ENCODE results near the gene RPUSD3.

RPUSD3 gene

DNA sequence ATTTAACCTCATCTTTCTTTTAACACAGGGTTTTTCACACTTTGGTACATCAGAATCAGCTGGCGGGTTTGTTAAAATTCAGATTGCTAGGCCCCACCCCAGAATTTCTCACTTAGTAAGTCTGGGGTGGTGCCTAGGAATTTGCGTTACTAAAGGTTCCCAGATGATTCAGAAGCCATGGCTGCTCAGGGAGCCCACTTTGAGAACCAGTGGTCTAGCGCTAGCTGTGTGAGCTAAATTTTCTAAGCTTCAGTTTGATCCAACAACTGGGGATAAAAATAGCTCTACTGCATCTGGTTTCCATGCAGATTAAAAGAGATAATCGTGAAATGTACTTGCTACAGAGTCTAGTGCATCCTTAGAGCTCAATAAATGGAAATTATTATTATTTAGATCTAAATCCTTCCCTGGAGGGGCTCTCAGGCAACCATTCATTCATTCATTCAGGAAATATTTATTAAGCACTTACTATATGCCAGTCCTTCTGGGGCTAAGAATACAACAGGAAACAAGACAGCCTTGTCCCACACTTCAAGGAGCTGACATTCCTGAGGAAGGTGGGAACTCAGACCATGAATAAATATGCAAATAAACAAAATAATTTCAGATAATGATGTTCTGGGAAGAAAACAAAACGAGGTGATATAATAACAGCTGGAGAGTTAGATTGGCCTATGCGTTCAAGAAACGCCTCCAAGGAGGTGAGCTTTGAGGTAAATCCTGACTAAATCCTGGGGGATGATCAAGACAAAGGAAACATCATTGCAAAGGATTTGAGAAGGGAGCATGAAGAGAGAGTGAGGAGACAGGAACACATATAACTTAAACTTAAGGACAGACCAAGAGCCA is 40.1 kb upstream of the RPUSD3 start:
- no peak overlapping the region for H2AFZ ChIP-seq
- no peak overlapping the region for H3K27ac ChIP-seq

DNA sequence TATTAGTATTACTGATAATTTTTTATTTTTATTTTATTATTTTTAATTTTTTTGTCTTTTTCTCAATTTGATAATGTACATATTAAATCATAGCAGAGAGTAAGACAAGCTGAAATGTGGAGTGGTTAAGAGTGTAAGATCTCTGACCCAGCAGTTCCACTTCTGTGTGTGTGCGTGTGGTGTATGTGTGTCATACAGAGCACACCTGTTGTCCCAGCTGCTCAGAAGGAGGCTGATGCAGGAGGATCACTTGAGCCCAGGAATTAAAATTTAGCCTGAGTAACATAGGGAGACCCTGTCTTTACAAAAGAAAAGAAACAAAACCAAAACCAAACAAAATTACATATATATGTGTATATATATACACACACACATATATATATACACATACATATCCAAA is 37.6 kb upstream of the RPUSD3 start:
- Histone ChIP-seq H3K79me2 (no peaks in the 10 kb centered on the region), H3K36me3 (ENCODE audit: control insufficient read depth, insufficient read depth, low read length) (no peaks in the 10 kb centered on the region), H3K4me3 (ENCODE audit: low read depth, low read length) (no peak overlapping the region), H3K9me3 (ENCODE audit: control insufficient read depth, low read length) (no peaks in the 10 kb centered on the region), H2AFZ (no peak overlapping the region), H3K4me2 (ENCODE audit: low read length) (no peak overlapping the region), H3K27ac (no peak overlapping the region), H3K27me3 (ENCODE audit: control insufficient read depth, insufficient read depth, low read length) (no peaks in the 10 kb centered on the region), H3K9ac (no peak overlapping the region), H3K4me1 (no peaks in the 10 kb centered on the region)
- TF ChIP-seq CTCF (IDR thresholded peaks at IDR 0.05): no peak

More for the DNA sequence above, 40.1 kb upstream of the RPUSD3 start:
- Histone ChIP-seq H3K4me3 (ENCODE audit: low read depth, low read length) (no peak overlapping the region), H3K9ac (no peak overlapping the region), H3K36me3 (ENCODE audit: control insufficient read depth, insufficient read depth, low read length) (no peaks in the 10 kb centered on the region), H3K4me1 (no peaks in the 10 kb centered on the region), H3K79me2 (no peaks in the 10 kb centered on the region), H3K9me3 (ENCODE audit: control insufficient read depth, low read length) (no peaks in the 10 kb centered on the region), H3K27me3 (ENCODE audit: control insufficient read depth, insufficient read depth, low read length) (no peaks in the 10 kb centered on the region), H3K4me2 (ENCODE audit: low read length) (no peak overlapping the region)
- no peak for TF ChIP-seq CTCF (IDR thresholded peaks at IDR 0.05)

DNA sequence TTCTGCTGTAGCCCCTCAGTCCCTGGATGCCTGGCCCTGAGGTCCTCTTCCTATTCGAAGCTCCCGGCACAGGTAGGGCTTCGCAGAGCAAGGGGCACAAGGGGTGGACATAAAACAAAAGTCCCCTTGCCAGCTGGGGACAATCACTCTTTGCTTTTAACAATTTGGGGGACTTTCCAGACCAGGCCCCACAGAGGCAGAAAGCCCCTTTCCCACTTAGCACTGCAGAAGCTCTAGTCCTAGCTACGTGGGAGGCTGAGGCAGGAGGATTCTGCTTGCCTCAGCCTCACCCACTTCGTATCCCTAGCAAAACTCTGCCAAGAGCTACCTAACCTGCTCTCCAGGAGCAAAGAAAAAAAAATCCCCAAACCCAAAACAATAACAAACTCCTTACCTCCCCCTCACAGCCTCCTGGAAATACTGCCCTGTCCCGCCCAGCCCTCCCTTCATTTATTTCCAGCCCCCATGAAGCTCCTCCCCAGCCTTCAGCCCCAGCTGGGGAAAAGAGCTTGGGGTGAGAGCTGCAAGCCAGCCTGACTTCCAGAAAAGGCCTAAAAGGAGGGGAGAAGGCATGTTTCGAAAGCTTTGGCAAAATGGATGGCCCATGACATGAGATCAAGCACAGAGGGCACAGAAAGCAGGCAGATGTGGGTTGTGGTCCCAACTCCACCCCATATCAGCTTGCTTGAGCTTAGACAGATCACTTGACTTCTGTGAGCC is 36.2 kb upstream of the RPUSD3 start, which contains the start of gene CIDEC:
TSS of gene CIDEC (minus strand) at position 424 of the 720 bp plus-strand sequence. CDS start 1,767 bp downstream, outside the sequence.
- H3K27ac ChIP-seq: no peak within 1 kb of the TSS

DNA sequence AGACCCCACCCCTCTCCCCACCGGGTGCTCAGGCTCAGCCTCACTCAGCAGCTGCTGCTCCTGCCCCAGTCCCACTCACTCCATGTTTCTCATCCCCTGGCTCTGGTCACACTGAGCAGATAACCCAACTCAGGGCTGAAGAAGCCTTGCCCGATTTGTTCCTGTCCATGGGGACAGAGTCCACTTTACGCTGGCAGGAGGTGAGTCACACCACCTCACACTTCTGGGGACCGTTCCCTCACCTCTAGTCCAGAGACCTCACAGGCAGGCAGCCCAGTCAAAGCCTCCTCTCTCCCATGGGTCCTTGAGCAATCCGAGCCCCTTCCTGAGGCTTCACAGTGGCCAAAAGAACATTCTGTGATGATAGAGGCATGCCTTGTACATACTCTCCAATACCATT is 34.9 kb upstream of the RPUSD3 start:
- TF ChIP-seq CTCF (IDR thresholded peaks at IDR 0.05): no peak
- Histone ChIP-seq H2AFZ (no peak overlapping the region), H3K4me2 (ENCODE audit: low read length) (no peak overlapping the region), H3K4me3 (ENCODE audit: low read depth, low read length) (no peak overlapping the region), H3K9ac (no peak overlapping the region), H3K27me3 (ENCODE audit: control insufficient read depth, insufficient read depth, low read length) (no peaks in the 10 kb centered on the region), H3K27ac (no peak overlapping the region), H3K36me3 (ENCODE audit: control insufficient read depth, insufficient read depth, low read length) (no peaks in the 10 kb centered on the region), H3K4me1 (no peaks in the 10 kb centered on the region), H3K79me2 (no peaks in the 10 kb centered on the region), H3K9me3 (ENCODE audit: control insufficient read depth, low read length) (no peaks in the 10 kb centered on the region)

More for the DNA sequence above, 36.2 kb upstream of the RPUSD3 start, which contains the start of gene CIDEC:
- H3K4me3 ChIP-seq (ENCODE audit: low read depth, low read length): no peak within 1 kb of the TSS
- TF ChIP-seq CTCF (IDR thresholded peaks at IDR 0.05): no peak
- H3K4me1 ChIP-seq: no peaks in the 10 kb centered on the region
- no peaks in the 10 kb centered on the region for H3K9me3 ChIP-seq (ENCODE audit: control insufficient read depth, low read length)
- no peak within 1 kb of the TSS for H2AFZ ChIP-seq
- H3K9ac ChIP-seq: no peak within 1 kb of the TSS
- no peaks in the 10 kb centered on the region for H3K79me2 ChIP-seq
- H3K27me3 ChIP-seq (ENCODE audit: control insufficient read depth, insufficient read depth, low read length): no peaks in the 10 kb centered on the region
- no peak within 1 kb of the TSS for H3K4me2 ChIP-seq (ENCODE audit: low read length)
- H3K36me3 ChIP-seq (ENCODE audit: control insufficient read depth, insufficient read depth, low read length): no peaks in the 10 kb centered on the region
